GM18526 (cell line): ENCODE data around the gene BTBD16.

Experiments
- POLR2A ChIP-seq: IDR thresholded peaks from 3 replicates; pipeline ENCODE4 v1.6.1; 2011; ENCODE audit not compliant: insufficient read length; ENCODE audit errors: extremely low read depth

Gene BTBD16

DNA sequence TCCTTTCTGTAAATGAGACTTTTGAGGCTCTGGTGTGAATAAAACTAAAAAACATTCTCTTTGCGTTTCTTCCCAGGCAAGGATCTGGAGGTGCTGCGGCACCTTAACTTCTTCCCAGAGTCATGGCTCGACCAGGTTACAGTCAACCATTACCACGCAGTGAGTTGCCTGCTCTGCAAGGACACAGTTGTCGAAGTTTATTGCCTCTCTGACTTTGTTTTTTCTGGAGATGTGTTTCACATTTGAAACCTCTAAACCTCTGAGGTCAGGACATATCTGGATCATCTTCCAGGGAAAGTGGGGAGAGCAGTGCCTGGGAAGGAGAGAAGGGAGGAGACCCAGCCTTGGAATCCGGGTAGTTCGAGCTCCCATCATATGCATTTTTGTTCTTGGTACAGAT lies 60.0 kb downstream of the BTBD16 start:
- no peak for TF ChIP-seq POLR2A

DNA sequence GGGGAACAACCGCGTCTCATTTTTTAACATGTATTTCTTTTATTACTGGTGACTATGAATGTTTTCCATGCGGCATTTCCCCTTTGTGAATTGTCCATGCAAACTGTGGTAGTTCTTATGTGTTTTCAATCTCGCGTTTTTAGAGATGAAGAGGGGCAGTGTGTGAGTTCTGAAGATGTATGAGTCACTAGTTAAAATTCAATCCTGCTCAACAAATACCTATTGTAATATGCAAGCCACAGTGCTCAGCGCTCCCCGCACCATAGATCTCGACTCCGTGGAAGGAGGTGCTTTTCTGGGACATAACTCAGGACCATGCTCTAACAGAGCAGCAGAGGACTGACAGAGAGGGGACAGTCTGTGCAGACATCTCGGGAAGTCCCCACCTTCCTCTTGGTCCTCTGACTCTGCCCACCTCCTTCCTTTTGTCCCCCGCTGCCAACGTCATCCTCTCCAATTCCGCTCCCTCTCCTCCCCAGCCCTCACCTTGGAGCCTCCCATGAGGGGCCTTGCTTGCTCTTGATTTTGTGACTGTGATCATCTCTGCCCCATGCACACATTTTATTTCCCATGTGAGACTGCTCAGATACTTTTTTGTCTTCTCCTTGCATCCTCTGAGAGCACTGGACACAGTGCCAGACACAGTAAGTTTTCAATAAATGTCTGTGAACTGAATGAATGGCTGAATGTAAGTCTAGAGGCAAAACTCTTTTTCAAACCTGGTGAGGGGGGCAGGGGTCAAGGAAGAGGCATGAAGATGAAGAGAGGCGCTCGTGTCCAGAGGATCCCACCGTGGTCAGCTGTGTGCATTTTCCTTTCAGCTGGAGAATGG lies 60.7 kb downstream of the BTBD16 start:
- TF ChIP-seq POLR2A, result no peak

- TF ChIP-seq POLR2A, result no peak
These were observed 61.9 kb downstream of the BTBD16 start for GRCh38 chr10:122333037-122333436.

- TF ChIP-seq POLR2A, result no peak
These were observed 65.2 kb downstream of the BTBD16 start for GRCh38 chr10:122336332-122336731.

GRCh38 chr10:122336961-122337360 lies 65.9 kb downstream of the BTBD16 start:
- TF ChIP-seq POLR2A, result no peak

GRCh38 chr10:122338609-122339441 lies 67.7 kb downstream of the BTBD16 start:
- TF ChIP-seq POLR2A, result no peak

DNA sequence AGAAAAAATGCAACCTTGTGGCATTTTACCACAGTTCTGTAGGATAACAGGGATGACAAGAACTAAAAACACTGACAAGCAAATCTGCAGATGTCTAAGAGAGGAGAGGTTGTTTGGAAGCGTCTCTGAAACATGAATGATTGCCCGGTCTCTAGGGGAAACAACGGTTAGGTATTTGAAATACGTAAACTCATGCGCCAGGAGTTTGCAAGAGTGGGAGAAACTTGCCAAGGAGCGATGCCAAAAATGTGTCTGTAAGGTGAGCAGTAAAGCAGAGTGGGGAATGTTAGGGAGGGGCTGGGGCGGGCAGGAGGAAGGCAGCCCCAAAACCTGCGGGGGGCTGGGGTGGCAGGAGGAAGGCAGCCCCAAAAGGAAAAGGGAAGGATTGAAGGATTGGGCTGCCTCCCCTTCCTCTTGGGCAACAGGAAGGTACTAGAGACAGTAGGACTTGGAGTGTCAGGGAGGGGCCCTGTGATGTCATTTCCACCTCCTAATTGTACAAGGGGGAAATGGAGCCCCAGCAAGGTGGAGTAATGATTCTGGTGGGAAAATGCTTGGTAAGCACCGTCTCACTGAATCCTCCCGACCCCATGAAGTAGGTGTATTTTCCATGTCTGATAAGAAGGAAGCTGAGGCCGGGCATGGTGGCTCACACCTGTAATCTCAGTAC lies 70.2 kb downstream of the BTBD16 start:
- TF ChIP-seq POLR2A, result no peak

- TF ChIP-seq POLR2A, result no peak
These were observed 71.4 kb downstream of the BTBD16 start for GRCh38 chr10:122342293-122343134.

- no peak for TF ChIP-seq POLR2A
These were observed 72.2 kb downstream of the BTBD16 start for GRCh38 chr10:122343135-122343800.

DNA sequence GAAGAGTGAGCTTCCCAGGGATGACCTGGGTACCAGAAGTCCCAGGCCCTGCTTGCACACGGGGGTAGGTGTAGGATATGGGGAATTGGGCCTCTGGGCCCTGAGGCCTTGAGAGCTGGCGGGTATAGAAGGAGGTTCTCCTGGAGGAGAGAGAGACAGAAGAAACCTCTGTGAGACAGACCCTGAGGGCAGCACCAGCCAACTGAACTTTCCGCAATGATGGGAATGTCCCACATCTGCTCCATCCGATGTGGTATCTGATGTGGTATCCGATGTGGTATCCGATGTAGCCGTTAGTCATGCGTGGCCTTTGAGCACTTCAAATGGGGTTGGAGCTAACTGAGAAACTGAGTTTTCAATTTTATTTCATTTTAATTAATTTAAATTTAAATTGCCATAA lies 72.8 kb downstream of the BTBD16 start:
- no peak for TF ChIP-seq POLR2A

GRCh38 chr10:122344741-122345258 lies 73.7 kb downstream of the BTBD16 start:
- TF ChIP-seq POLR2A, result no peak

DNA sequence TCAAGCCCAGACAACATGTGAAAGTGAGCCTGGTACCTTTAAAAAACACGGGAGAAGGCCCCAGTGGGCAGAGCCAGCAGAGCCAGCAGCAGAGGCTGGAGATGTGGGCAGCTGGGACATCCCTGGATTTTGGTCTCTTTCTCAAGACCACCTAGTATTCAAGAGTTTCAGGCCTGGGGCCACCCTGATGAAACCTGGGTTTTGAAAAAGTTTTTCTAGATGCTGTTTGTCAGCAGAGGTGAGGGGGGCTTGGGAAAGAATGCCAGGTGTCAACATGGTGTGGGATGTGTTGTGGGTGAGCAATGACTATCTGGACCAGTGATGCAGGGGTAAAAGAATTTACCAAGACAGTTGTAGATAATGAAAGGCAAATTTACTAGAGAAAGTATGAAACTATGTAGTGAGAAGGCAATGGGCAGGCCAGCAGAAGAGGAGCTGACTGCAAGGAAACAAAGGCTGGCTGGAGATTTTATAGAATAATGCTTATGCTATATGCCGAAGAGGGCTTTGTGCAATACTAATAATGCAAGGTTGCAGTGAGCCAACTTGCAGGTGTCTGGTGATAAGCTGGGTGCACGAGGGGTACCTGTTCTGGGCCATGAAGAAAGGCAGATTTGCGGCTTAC lies 75.3 kb downstream of the BTBD16 start:
- TF ChIP-seq POLR2A, result no peak

DNA sequence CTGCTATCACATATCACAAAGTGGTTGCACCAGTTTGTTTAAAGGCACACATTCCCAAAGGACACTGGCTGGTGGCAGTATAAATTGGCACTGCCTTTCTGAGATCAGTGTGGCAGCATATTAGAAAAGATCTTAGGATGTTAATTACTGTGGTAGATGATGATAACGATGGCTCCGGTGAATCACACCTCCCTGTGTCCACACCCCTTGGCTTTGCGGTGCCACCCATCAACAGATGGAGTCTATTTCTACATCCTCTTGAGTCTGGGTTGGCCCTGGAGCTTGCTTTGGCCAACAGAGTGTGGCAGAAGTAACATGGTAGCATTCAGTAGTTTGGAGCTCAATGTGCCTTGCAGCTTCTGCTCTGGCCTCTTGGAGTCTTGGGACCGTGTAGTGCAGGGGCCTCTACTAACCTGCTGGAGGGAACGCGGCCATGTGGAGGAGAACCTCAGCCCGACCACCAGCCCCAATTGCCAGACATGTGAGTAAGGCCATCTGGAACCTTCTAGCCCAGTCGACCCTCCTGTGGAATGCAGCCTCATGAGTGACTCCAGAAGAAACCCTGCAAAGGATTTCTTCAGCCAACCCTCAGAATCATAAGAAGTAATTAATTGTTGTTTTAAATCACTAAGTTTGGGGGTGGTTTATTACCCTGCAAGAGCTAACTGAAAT lies 76.2 kb downstream of the BTBD16 start:
- no peak for TF ChIP-seq POLR2A
